HG03469 (cell line): ENCODE results near the gene PLD1.
"Not testable (repeated sequence)": the region's sequence is repeated elsewhere in the genome, so short reads cannot be mapped to it uniquely, and the experiment has no call there.

ENCODE experiments used
- ATAC-seq: cut with Tn5 transposase; IDR thresholded peaks from one replicate; pipeline ENCODE4 v1.9.1; 2021; ENCODE audit warnings: mild to moderate bottlenecking, moderate library complexity, moderate number of reproducible peaks; ENCODE audit not compliant: unreplicated experiment

Gene PLD1

GRCh38 chr3:171815973-171816595, 5.8 kb upstream of the PLD1 start:
- no peak for ATAC-seq

GRCh38 chr3:171814662-171815061, 4.4 kb upstream of the PLD1 start:
- ATAC-seq, result not testable (repeated sequence)

- peak; percentile 30 for ATAC-seq
Measured at GRCh38 chr3:171813897-171814460, 3.7 kb upstream of the PLD1 start.

GRCh38 chr3:171813278-171813896, 3.1 kb upstream of the PLD1 start:
- no peak for ATAC-seq

- ATAC-seq, result no peak
Measured at GRCh38 chr3:171812811-171813210, 2.5 kb upstream of the PLD1 start.

GRCh38 chr3:171811913-171812335, 1.6 kb upstream of the PLD1 start:
- no peak for ATAC-seq

- ATAC-seq, result no peak
Measured at GRCh38 chr3:171811295-171811912, 1.1 kb upstream of the PLD1 start.

- no peak for ATAC-seq
Measured at GRCh38 chr3:171810629-171811294, 479 bp upstream of the PLD1 start.

GRCh38 chr3:171809611-171809860, 747 bp downstream of the PLD1 start:
- ATAC-seq, result no peak

- no peak for ATAC-seq
Measured at GRCh38 chr3:171807806-171808205, 2.5 kb downstream of the PLD1 start.

- no peak for ATAC-seq
Measured at GRCh38 chr3:171807129-171807675, 3.1 kb downstream of the PLD1 start.

- ATAC-seq, result no peak
Measured at GRCh38 chr3:171806200-171807128, 3.8 kb downstream of the PLD1 start.

GRCh38 chr3:171805687-171806086, 4.6 kb downstream of the PLD1 start:
- no peak for ATAC-seq

GRCh38 chr3:171804618-171805389, 5.5 kb downstream of the PLD1 start:
- ATAC-seq, result no peak

GRCh38 chr3:171803044-171803443, 7.2 kb downstream of the PLD1 start:
- no peak for ATAC-seq

GRCh38 chr3:171802590-171802956, 7.7 kb downstream of the PLD1 start:
- no peak for ATAC-seq

- no peak for ATAC-seq
Measured at GRCh38 chr3:171801738-171802589, 8.3 kb downstream of the PLD1 start.

- no peak for ATAC-seq
Measured at GRCh38 chr3:171799501-171799900, 10.8 kb downstream of the PLD1 start.

- ATAC-seq, result no peak
Measured at GRCh38 chr3:171797873-171798272, 12.4 kb downstream of the PLD1 start.
